ENCODE measurements around the gene BACH2. TPM values are rescaled to one million over a fixed set of nuclear protein-coding genes. Genes with fewer than 3 reads are reported as not detected.
"Not testable (repeated sequence)": the region's sequence is repeated elsewhere in the genome, so short reads cannot be mapped to it uniquely, and the experiment has no call there.

Gene BACH2
- polyA plus RNA-seq, 1 donor from 2014 or later: 45.5 TPM

GRCh38 chr6:90131614-90132423 is 164.8 kb downstream of the BACH2 start:
- Histone ChIP-seq H3F3A (ENCODE audit: insufficient read depth, low read length, poor library complexity, severe bottlenecking) (no peaks in the 10 kb centered on the region), H3K9me3 (ENCODE audit: low read length) (no peaks in the 10 kb centered on the region), H3K9me2 (ENCODE audit: insufficient read depth, low read length) (no peaks in the 10 kb centered on the region), H2AFZ (ENCODE audit: low read depth, low read length) (no peak overlapping the region), H4K20me1 (ENCODE audit: insufficient read depth) (no peaks in the 10 kb centered on the region), H3K27ac (ENCODE audit: low read length) (no peak overlapping the region), H3K27me3 (ENCODE audit: insufficient read depth, low read depth, low read length) (no peaks in the 10 kb centered on the region), H3K9ac (ENCODE audit: low read length) (no peak overlapping the region), H3K4me3 (ENCODE audit: low read length) (no peak overlapping the region), H3K79me2 (replicated peaks; ENCODE audit: insufficient read depth, low read length) (peaks cover 28% of the 10 kb centered on the region), H3K36me3 (ENCODE audit: insufficient read depth, low read length) (no peaks in the 10 kb centered on the region), H3K4me2 (ENCODE audit: low read length) (no peak overlapping the region)
- TF ChIP-seq EP300 (conservative IDR thresholded peaks at IDR 0.05; ENCODE audit: poor library complexity, severe bottlenecking) (no peak), REST (IDR thresholded peaks at IDR 0.05; ENCODE audit: borderline replicate concordance) (no peak), CTCF (IDR thresholded peaks at IDR 0.05; ENCODE audit: poor library complexity, severe bottlenecking) (no peak), POLR2AphosphoS5 (IDR thresholded peaks at IDR 0.05) (no peak), TAF1 (IDR thresholded peaks at IDR 0.05; ENCODE audit: low read depth) (no peak), SMC3 (conservative IDR thresholded peaks at IDR 0.05; ENCODE audit: poor library complexity) (no peak), EZH2 (IDR thresholded peaks at IDR 0.05; ENCODE audit: borderline replicate concordance, insufficient read depth, low read length, poor library complexity, severe bottlenecking) (no peak), RAD21 (conservative IDR thresholded peaks at IDR 0.05) (no peak), MXI1 (conservative IDR thresholded peaks at IDR 0.05; ENCODE audit: poor library complexity, severe bottlenecking) (no peak)

GRCh38 chr6:90131125-90131524 is 165.5 kb downstream of the BACH2 start:
- TF ChIP-seq REST (IDR thresholded peaks at IDR 0.05; ENCODE audit: borderline replicate concordance) (no peak), TAF1 (IDR thresholded peaks at IDR 0.05; ENCODE audit: low read depth) (no peak), RAD21 (conservative IDR thresholded peaks at IDR 0.05) (no peak), MXI1 (conservative IDR thresholded peaks at IDR 0.05; ENCODE audit: poor library complexity, severe bottlenecking) (no peak), SMC3 (conservative IDR thresholded peaks at IDR 0.05; ENCODE audit: poor library complexity) (no peak), CTCF (IDR thresholded peaks at IDR 0.05; ENCODE audit: poor library complexity, severe bottlenecking) (no peak), POLR2AphosphoS5 (IDR thresholded peaks at IDR 0.05) (no peak), EZH2 (IDR thresholded peaks at IDR 0.05; ENCODE audit: borderline replicate concordance, insufficient read depth, low read length, poor library complexity, severe bottlenecking) (no peak), EP300 (conservative IDR thresholded peaks at IDR 0.05; ENCODE audit: poor library complexity, severe bottlenecking) (no peak)
- Histone ChIP-seq H3K9me3 (ENCODE audit: low read length) (no peaks in the 10 kb centered on the region), H3K9ac (ENCODE audit: low read length) (no peak overlapping the region), H3F3A (ENCODE audit: insufficient read depth, low read length, poor library complexity, severe bottlenecking) (no peaks in the 10 kb centered on the region), H3K4me3 (ENCODE audit: low read length) (no peak overlapping the region), H3K4me2 (ENCODE audit: low read length) (no peak overlapping the region), H3K9me2 (ENCODE audit: insufficient read depth, low read length) (no peaks in the 10 kb centered on the region), H3K36me3 (ENCODE audit: insufficient read depth, low read length) (no peaks in the 10 kb centered on the region), H2AFZ (ENCODE audit: low read depth, low read length) (no peak overlapping the region), H3K79me2 (replicated peaks; ENCODE audit: insufficient read depth, low read length) (peaks cover 21% of the 10 kb centered on the region), H3K27ac (ENCODE audit: low read length) (no peak overlapping the region), H4K20me1 (ENCODE audit: insufficient read depth) (no peaks in the 10 kb centered on the region), H3K27me3 (ENCODE audit: insufficient read depth, low read depth, low read length) (no peaks in the 10 kb centered on the region)

- not testable (repeated sequence) for H3K36me3 ChIP-seq (ENCODE audit: insufficient read depth, low read length); H4K20me1 ChIP-seq (ENCODE audit: insufficient read depth); H3K27ac ChIP-seq (ENCODE audit: low read length); H2AFZ ChIP-seq (ENCODE audit: low read depth, low read length); H3K4me2 ChIP-seq (ENCODE audit: low read length); H3K9me3 ChIP-seq (ENCODE audit: low read length); H3K9ac ChIP-seq (ENCODE audit: low read length); H3K27me3 ChIP-seq (ENCODE audit: insufficient read depth, low read depth, low read length); H3K9me2 ChIP-seq (ENCODE audit: insufficient read depth, low read length); H3F3A ChIP-seq (ENCODE audit: insufficient read depth, low read length, poor library complexity, severe bottlenecking); H3K4me3 ChIP-seq (ENCODE audit: low read length)
- H3K79me2 ChIP-seq (replicated peaks; ENCODE audit: insufficient read depth, low read length): peaks cover 20% of the 10 kb centered on the region
These were observed 168.0 kb downstream of the BACH2 start for GRCh38 chr6:90128687-90129086.
